CD4-positive, alpha-beta memory T cell (primary cell): ENCODE results near the gene KHDC4. TPM values are rescaled to one million over a fixed set of nuclear protein-coding genes. Genes with fewer than 3 reads are reported as not detected.
"Not testable (repeated sequence)": the region's sequence is repeated elsewhere in the genome, so short reads cannot be mapped to it uniquely, and the experiment has no call there.

ENCODE experiments used
- CTCF ChIA-PET: fragments of 350-600 bp; sonication (Branson Sonifier 250); formaldehyde crosslinking; loops from one replicate; lab custom pipeline; 2021; ENCODE audit warnings: inconsistent platforms; ENCODE audit not compliant: partially characterized antibody; lab: Charles Lee
- POLR2A ChIA-PET: fragments of 350-600 bp; sonication (Branson Sonifier 250); formaldehyde crosslinking; loops from one replicate; lab custom pipeline; 2021; ENCODE audit not compliant: partially characterized antibody; lab: Charles Lee
- DNase-seq, 5 donors: peaks; one replicate each; pipeline versions ENCODE4 v3.0.0 to v3.0.0-alpha.2; 2020 to 2022; ENCODE audit warnings: mixed read lengths in 1 of 5
- H3K27ac ChIP-seq: one replicate; pipeline ENCODE4 v1.7.0; 2013; ENCODE audit warnings: low read depth, low read length
- H3K27me3 ChIP-seq: 2 replicates; pipeline ENCODE4 v1.7.0; 2013; ENCODE audit warnings: mild to moderate bottlenecking, low read length, moderate library complexity; ENCODE audit not compliant: insufficient read depth
- H3K36me3 ChIP-seq: 2 replicates; pipeline ENCODE4 v1.7.0; 2013; ENCODE audit warnings: mild to moderate bottlenecking, low read length, moderate library complexity; ENCODE audit not compliant: insufficient read depth
- H3K4me1 ChIP-seq: 2 replicates; pipeline ENCODE4 v1.7.0; 2013; ENCODE audit warnings: mild to moderate bottlenecking, low read length, moderate library complexity; ENCODE audit not compliant: insufficient read depth
- H3K4me3 ChIP-seq, 2 donors: one replicate each; pipeline ENCODE4 v1.7.0; 2013; ENCODE audit warnings: low read length in 2 of 2, mild to moderate bottlenecking in 1 of 2
- H3K9me3 ChIP-seq, 2 donors: one replicate each; pipeline ENCODE4 v1.7.0; 2013; ENCODE audit warnings: low read length in 2 of 2, control low read depth in 1 of 2; ENCODE audit not compliant: control insufficient read depth in 1 of 2
- H3K27ac Mint-ChIP-seq, 7 donors: one replicate each; pipeline ENCODE4 v1.8.0; 2020 to 2021; ENCODE audit warnings: mixed read lengths in 7 of 7, mild to moderate bottlenecking in 6 of 7, inconsistent platforms in 3 of 7, moderate library complexity in 3 of 7
- H3K27me3 Mint-ChIP-seq, 2 donors: one replicate each; pipeline ENCODE4 v1.8.0; 2020 to 2021; ENCODE audit warnings: mixed read lengths in 2 of 2
- H3K36me3 Mint-ChIP-seq, 2 donors: one replicate each; pipeline ENCODE4 v1.8.0; 2020 to 2021; ENCODE audit warnings: mixed read lengths in 2 of 2, inconsistent platforms in 1 of 2, mild to moderate bottlenecking in 1 of 2
- H3K4me1 Mint-ChIP-seq, 4 donors: one replicate each; pipeline ENCODE4 v1.8.0; 2020 to 2021; ENCODE audit warnings: mixed read lengths in 4 of 4, mild to moderate bottlenecking in 1 of 4
- H3K4me3 Mint-ChIP-seq, 8 donors: one replicate each; pipeline ENCODE4 v1.8.0; 2020 to 2021; ENCODE audit warnings: mixed read lengths in 8 of 8, mild to moderate bottlenecking in 7 of 8, moderate library complexity in 6 of 8, inconsistent platforms in 3 of 8
- H3K9me3 Mint-ChIP-seq, 8 donors: one replicate each; pipeline ENCODE4 v1.8.0; 2020 to 2021; ENCODE audit warnings: mixed read lengths in 8 of 8, mild to moderate bottlenecking in 5 of 8, inconsistent platforms in 3 of 8, moderate library complexity in 1 of 8
- intact Hi-C: fragments of 100-400 bp; cut with micrococcal nuclease; formaldehyde crosslinking; loops from one replicate; pipeline ENCODE4 v1.15.1; 2023
- polyA plus RNA-seq, 2 donors: library from polyadenylated mRNA; unstranded; fragments of 300-500 nt; fragmentation: Illumina TruSeq; gene quantifications; one replicate each; pipeline ENCODE4 v1.2.3, GENCODE V29; 2021
- total RNA-seq, 2 experiments: library from RNA; stranded (reverse); gene quantifications; one replicate each; pipeline ENCODE4 v1.2.3, GENCODE V29; 2021

The KHDC4 gene
- total and polyA plus RNA-seq, 4 experiments from 2014 or later: 5.5 to 134 (median 68.2) TPM

DNA sequence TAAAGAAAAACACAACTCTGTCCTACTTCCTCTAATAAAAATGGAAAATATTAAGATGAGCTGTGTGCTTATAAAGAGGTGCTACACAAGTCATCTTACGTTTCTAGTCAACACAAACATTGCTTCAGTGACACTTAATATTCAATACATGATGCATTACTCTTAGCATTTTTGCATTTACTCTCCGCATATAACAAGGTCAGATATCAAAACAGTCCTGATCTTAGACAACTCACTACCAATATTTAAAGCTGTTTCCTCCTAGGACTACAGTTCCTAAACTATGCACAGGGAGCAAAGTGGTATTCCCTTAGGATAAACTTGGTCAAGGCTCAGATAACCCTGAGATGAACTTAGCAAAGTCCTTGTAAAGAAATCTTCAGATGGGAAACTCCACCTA is 35.3 kb downstream of the KHDC4 start:
- Mint-ChIP-seq H3K36me3 (peaks cover 24 to 47% of the 10 kb centered on the region in 2 donors), H3K4me1 (peaks cover 2 to 6% (median 4%) of the 10 kb centered on the region in 4 donors), H3K9me3 (no peaks in the 10 kb centered on the region), H3K27me3 (no peaks in the 10 kb centered on the region), H3K27ac (peak overlapping the region in 1 of 7 donors; percentile 4), H3K4me3 (no peak overlapping the region)
- CTCF ChIA-PET: interaction anchor here (1.1 to 1.8 kb wide), 3 partner anchors 11 to 39 kb away, joined by 3 to 5 read pairs (median 3); no protein-coding TSS in a partner anchor
- no peaks in the 10 kb centered on the region for H3K27me3 ChIP-seq
- DNase-seq: no peak
- H3K27ac ChIP-seq: no peak overlapping the region
- no peak overlapping the region for H3K4me3 ChIP-seq
- peaks cover 30% of the 10 kb centered on the region for H3K36me3 ChIP-seq
- POLR2A ChIA-PET: no interaction called here
- H3K4me1 ChIP-seq: peaks cover 3% of the 10 kb centered on the region
- no peaks in the 10 kb centered on the region for H3K9me3 ChIP-seq
- intact Hi-C loops: no loop called here

DNA sequence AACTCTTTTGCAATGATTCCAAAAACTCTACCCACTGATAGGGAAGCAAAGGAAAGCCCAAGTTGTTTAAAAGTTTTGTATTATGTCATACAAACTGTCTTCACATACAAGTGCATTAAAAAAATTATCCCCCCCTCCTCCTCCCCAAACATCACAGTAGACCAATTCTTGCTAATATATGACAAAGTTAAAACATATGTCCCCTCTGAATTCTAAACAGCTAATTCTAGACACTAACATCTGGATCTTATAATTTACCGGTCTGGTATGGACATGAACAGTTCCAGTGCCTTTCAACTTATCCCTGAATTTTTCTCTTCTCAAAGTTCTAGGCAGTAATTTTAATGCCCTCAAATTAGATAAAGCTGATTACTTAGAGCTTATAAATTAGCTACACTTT is 36.5 kb downstream of the KHDC4 start:
- Histone ChIP-seq H3K9me3 (no peaks in the 10 kb centered on the region), H3K27me3 (no peaks in the 10 kb centered on the region), H3K4me1 (peaks cover 14% of the 10 kb centered on the region), H3K4me3 (no peak overlapping the region), H3K27ac (no peak overlapping the region), H3K36me3 (peaks cover 24% of the 10 kb centered on the region)
- Mint-ChIP-seq H3K27me3 (no peaks in the 10 kb centered on the region), H3K4me3 (no peak overlapping the region), H3K4me1 (peaks cover 14 to 16% (median 14%) of the 10 kb centered on the region in 4 donors), H3K36me3 (peaks cover 24 to 43% of the 10 kb centered on the region in 2 donors), H3K9me3 (no peaks in the 10 kb centered on the region), H3K27ac (peak overlapping the region in 3 of 7 donors; percentile 10 to 47 (median 19))
- no peak for DNase-seq
- ChIA-PET CTCF (interaction anchor here (1.1 to 1.8 kb wide), 3 partner anchors 11 to 92 kb away, joined by 3 to 5 read pairs (median 4); no protein-coding TSS in a partner anchor), POLR2A (interaction anchor here (1.0 kb wide), 1 partner anchor 8 kb away, joined by 4 read pairs; no protein-coding TSS in a partner anchor)
- intact Hi-C loops: no loop called here

DNA sequence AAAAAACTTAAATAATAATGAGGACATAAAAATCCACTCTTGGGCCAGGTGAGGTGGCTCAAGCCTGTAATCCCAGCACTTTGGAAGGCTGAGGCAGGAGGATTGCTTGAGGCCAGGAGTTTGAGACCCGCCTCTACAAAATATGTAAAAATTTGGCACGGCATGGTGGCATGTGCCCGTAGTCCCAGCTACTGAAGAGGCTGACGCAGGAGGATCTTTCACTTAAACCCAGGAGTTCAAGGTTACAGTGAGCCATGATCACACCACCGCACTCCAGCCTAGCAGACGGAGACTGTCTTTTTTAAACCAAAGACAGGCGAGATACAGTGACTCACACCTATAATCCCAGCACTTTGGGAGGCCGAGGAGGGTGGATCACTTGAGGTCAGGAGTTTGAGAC is 37.7 kb downstream of the KHDC4 start:
- H3K27ac Mint-ChIP-seq: peak overlapping the region in 1 of 7 donors; percentile 36

DNA sequence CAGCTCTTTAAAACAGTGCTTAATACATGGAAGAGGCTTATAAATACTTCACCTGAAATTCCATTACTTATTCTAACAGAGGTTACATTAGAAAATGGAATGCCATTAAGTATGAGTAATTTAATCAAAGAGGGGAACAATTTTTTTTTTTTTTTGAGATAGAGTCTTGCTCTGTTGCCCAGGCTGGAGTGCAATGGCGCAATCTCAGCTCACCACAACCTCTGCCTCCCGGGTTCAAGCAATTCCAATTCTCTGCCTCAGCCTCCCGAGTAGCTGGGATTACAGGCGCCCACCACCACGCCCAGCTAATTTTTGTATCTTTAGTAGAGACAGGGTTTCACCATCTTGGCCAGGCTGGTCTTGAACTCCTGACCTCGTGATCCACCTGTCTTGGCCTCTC is 38.6 kb downstream of the KHDC4 start:
- POLR2A ChIA-PET: interaction anchor here (0.6 kb wide), 1 partner anchor 34 kb away, joined by 3 read pairs; no protein-coding TSS in a partner anchor
- H3K27me3 ChIP-seq: not testable (repeated sequence)

More for the DNA sequence above, 37.7 kb downstream of the KHDC4 start:
- intact Hi-C loops, H3K27me3 Mint-ChIP-seq, POLR2A ChIA-PET, CTCF ChIA-PET, H3K4me3 Mint-ChIP-seq, DNase-seq, H3K9me3 ChIP-seq, H3K27me3 ChIP-seq, H3K4me3 ChIP-seq, H3K9me3 Mint-ChIP-seq, H3K27ac ChIP-seq: not testable (repeated sequence)
- Histone ChIP-seq H3K36me3 (peaks cover 20% of the 10 kb centered on the region), H3K4me1 (peaks cover 14% of the 10 kb centered on the region)
- peaks cover 15 to 19% (median 15%) of the 10 kb centered on the region in 4 donors for H3K4me1 Mint-ChIP-seq
- peaks cover 20 to 40% of the 10 kb centered on the region in 2 donors for H3K36me3 Mint-ChIP-seq

DNA sequence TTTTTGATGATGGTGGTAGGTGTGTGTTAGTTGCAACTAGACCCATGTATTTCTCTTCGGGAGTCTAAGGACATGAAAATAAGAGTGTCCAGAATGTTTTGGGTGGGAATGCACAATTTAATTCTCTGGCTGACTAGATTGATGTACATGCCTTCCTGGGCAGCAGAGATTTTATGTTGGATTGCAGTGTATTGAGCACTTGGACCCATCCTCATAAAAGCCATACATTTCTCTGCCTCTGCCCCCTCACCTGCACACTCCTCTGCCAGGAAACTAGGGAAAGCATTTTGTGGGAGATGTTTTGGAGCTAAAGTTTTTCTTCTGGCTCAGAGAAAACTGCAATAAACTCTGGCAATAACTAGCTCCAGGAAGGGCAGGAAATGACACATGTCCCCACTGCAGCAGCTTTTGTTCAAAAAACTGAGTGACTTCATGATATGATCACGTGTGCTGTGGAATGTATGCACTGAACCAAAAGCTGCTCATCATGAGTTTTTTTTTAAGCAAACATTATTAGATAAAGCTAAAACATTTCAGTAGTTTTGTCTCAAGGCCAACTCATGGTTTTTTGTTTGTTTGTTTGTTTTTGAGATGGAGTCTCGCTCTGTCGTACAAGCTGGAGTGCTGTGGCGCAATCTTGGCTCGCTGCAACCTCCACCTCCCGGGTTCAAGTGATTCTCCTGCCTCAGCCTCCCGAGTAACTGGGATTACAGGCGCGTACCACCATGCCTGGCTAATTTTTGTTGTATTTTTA is 40.6 kb downstream of the KHDC4 start:
- Mint-ChIP-seq H3K36me3 (peaks cover 6 to 14% of the 10 kb centered on the region in 2 donors), H3K9me3 (no peaks in the 10 kb centered on the region), H3K27me3 (no peaks in the 10 kb centered on the region), H3K4me1 (peaks cover 9 to 19% (median 13%) of the 10 kb centered on the region in 4 donors), H3K27ac (peak overlapping the region; percentile 36 to 93 (median 75)), H3K4me3 (peak overlapping the region in 2 of 8 donors; percentile 11 to 13)
- peaks cover 14% of the 10 kb centered on the region for H3K4me1 ChIP-seq
- no peaks in the 10 kb centered on the region for H3K27me3 ChIP-seq
- H3K9me3 ChIP-seq: no peaks in the 10 kb centered on the region
- ChIA-PET CTCF (interaction anchor here (0.7 to 1.9 kb wide), 3 partner anchors 11 to 813 kb away, joined by 3 to 4 read pairs (median 4); no protein-coding TSS in a partner anchor), POLR2A (interaction anchor here (1.1 to 1.9 kb wide), 3 partner anchors 10 to 148 kb away, joined by 3 to 6 read pairs (median 5); partner anchors contain the start of gene SYT11)
- intact Hi-C loops: no loop called here
- H3K4me3 ChIP-seq: no peak overlapping the region
- no peak overlapping the region for H3K27ac ChIP-seq
- H3K36me3 ChIP-seq: no peaks in the 10 kb centered on the region
- peak; percentile 35 to 46 (median 37) for DNase-seq

More for the DNA sequence above, 38.6 kb downstream of the KHDC4 start:
- DNase-seq, H3K27ac Mint-ChIP-seq, H3K4me3 Mint-ChIP-seq, intact Hi-C loops, H3K9me3 Mint-ChIP-seq, H3K4me3 ChIP-seq, CTCF ChIA-PET, H3K27me3 Mint-ChIP-seq, H3K9me3 ChIP-seq, H3K27ac ChIP-seq: not testable (repeated sequence)
- Histone ChIP-seq H3K4me1 (peaks cover 14% of the 10 kb centered on the region), H3K36me3 (peaks cover 12% of the 10 kb centered on the region)
- Mint-ChIP-seq H3K4me1 (peaks cover 15 to 19% (median 15%) of the 10 kb centered on the region in 4 donors), H3K36me3 (peaks cover 19 to 34% of the 10 kb centered on the region in 2 donors)

DNA sequence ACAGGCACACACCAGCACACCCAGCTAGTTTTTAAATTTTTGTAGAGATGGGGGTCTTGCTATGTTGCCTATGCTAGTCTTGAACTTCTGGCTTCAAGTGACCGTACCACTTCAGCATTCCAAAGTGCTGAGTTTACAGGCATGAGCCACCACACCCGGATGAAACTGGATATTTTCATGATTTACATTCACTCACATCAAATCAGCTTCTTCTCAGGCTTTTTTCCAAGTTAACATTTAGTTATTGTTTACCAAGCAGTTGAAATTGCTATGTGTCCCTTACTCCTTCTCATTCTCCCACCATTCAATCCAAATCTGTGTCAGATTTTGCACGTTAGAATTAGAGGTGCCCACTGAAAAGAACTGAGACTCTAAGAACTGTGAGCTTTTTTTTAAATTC is 41.4 kb downstream of the KHDC4 start:
- POLR2A ChIA-PET: interaction anchor here (1.1 to 1.8 kb wide), 2 partner anchors 33 to 147 kb away, joined by 3 to 6 read pairs; partner anchors contain the start of gene SYT11
- Mint-ChIP-seq H3K27me3 (no peaks in the 10 kb centered on the region), H3K4me1 (peaks cover 9 to 19% (median 13%) of the 10 kb centered on the region in 4 donors), H3K27ac (peak overlapping the region in 6 of 7 donors; percentile 43 to 93 (median 74)), H3K9me3 (no peaks in the 10 kb centered on the region), H3K4me3 (no peak overlapping the region), H3K36me3 (peaks cover 4 to 10% of the 10 kb centered on the region in 2 donors)
- Histone ChIP-seq H3K27ac (no peak overlapping the region), H3K9me3 (no peaks in the 10 kb centered on the region), H3K27me3 (no peaks in the 10 kb centered on the region), H3K4me3 (no peak overlapping the region), H3K36me3 (no peaks in the 10 kb centered on the region), H3K4me1 (peaks cover 14% of the 10 kb centered on the region)
- CTCF ChIA-PET: interaction anchor here (1.3 to 1.9 kb wide), 2 partner anchors 10 to 12 kb away, joined by 4 read pairs; no protein-coding TSS in a partner anchor
- intact Hi-C loops: no loop called here
- DNase-seq: no peak

DNA sequence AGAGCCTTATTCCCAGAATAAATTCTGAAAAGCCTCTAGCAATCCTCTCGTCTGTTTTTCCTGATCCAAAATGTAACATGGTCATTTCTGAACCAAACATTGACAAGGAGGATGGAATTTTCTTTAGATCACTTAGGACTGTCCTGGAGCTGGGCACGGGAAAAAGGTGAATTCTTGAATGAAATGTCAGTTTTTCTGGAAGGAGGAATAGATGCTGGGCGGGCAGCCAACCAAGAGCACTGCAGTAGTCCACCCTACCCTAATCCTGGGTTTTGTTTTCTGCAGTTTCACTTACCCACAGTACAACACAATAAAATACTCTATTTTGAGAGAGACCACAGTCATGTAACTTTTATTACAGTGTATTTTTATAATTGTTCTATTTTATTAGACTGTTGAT is 44.0 kb downstream of the KHDC4 start:
- ChIA-PET CTCF (interaction anchor here (0.8 kb wide), 1 partner anchor 13 kb away, joined by 3 read pairs; no protein-coding TSS in a partner anchor), POLR2A (no interaction called here)
- no peaks in the 10 kb centered on the region for H3K9me3 ChIP-seq
- Mint-ChIP-seq H3K4me1 (peaks cover 9 to 19% (median 12%) of the 10 kb centered on the region in 4 donors), H3K27me3 (no peaks in the 10 kb centered on the region), H3K36me3 (peaks cover 0 to 7% of the 10 kb centered on the region in 2 donors), H3K27ac (peak overlapping the region in 1 of 7 donors; percentile 64), H3K4me3 (no peak overlapping the region), H3K9me3 (no peaks in the 10 kb centered on the region)
- no peaks in the 10 kb centered on the region for H3K36me3 ChIP-seq
- no peak for DNase-seq
- peaks cover 14% of the 10 kb centered on the region for H3K4me1 ChIP-seq
- H3K4me3 ChIP-seq: no peak overlapping the region
- H3K27me3 ChIP-seq: no peaks in the 10 kb centered on the region
- intact Hi-C loops: no loop called here
- H3K27ac ChIP-seq: no peak overlapping the region
